Measurements from ENCODE around the gene PARP14. TPM values are rescaled to one million over a fixed set of nuclear protein-coding genes. Genes with fewer than 3 reads are reported as not detected.

PARP14 gene
- total RNA-seq, 2 experiments from 2014 or later: 29.0 to 31.6 TPM

DNA sequence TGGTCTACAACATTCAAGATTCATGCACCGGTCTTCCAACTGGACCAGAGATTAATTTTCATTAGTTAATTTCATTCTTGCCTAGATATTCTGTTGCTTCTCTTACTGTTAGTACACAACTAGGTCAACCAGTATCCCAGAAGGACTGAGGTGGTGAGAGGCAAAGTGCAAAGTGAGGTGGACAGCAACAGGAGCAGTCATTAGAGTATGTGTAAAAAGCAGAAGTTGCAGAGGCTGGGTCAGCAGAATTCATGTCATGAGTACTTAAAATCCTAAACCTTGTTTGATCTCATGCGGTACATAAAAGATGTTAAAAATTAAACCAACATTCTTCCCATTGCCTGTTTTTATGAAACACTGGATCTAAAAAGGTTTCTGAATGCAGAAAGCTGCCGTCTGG is 46.7 kb downstream of the PARP14 start:
- Mint-ChIP-seq H3K9me3 (peaks cover 2% of the 10 kb centered on the region), H3K27ac (no peak overlapping the region), H3K4me3 (no peak overlapping the region), H3K4me1 (ENCODE audit: low read depth) (no peaks in the 10 kb centered on the region), H3K27me3 (no peaks in the 10 kb centered on the region), H3K36me3 (ENCODE audit: low read depth) (peaks cover 66% of the 10 kb centered on the region)
- Histone ChIP-seq H3K9me3 (ENCODE audit: control insufficient read depth in 1 of 2, insufficient read depth in 1 of 2, low read length in 2 of 2) (peaks cover 0 to 6% of the 10 kb centered on the region in 2 experiments), H3K4me3 (ENCODE audit: low read length) (no peak overlapping the region), H3K4me1 (ENCODE audit: insufficient read depth, low read length) (no peaks in the 10 kb centered on the region), H3K36me3 (ENCODE audit: insufficient read depth, low read length) (peaks cover 13% of the 10 kb centered on the region), H3K27ac (ENCODE audit: low read depth in 1 of 2, low read length in 2 of 2) (no peak overlapping the region), H3K27me3 (ENCODE audit: control insufficient read depth in 1 of 2, insufficient read depth in 2 of 2, low read length in 2 of 2) (no peaks in the 10 kb centered on the region)
- ChIA-PET CTCF (no interaction called here), POLR2A (interaction anchor here (1.0 kb wide), 1 partner anchor 17 kb away, joined by 3 read pairs; no protein-coding TSS in a partner anchor)
- ATAC-seq (ENCODE audit: poor library complexity) (no peak), DNase-seq (no peak)
- no peak for TF ChIP-seq CTCF (IDR thresholded peaks at IDR 0.05)
- intact Hi-C loops (cut with DNase I, micrococcal nuclease): no loop called here

- no peak overlapping the region for H3K4me3 Mint-ChIP-seq
Observed at GRCh38 chr3:122727766-122728165, 47.1 kb downstream of the PARP14 start.

GRCh38 chr3:122728186-122728585 is 47.5 kb downstream of the PARP14 start:
- TF ChIP-seq CTCF (IDR thresholded peaks at IDR 0.05): no peak
- Mint-ChIP-seq H3K36me3 (ENCODE audit: low read depth) (peaks cover 57% of the 10 kb centered on the region), H3K9me3 (peaks cover 2% of the 10 kb centered on the region), H3K4me1 (ENCODE audit: low read depth) (no peaks in the 10 kb centered on the region), H3K27me3 (no peaks in the 10 kb centered on the region), H3K27ac (no peak overlapping the region), H3K4me3 (no peak overlapping the region)
- DNase-seq: no peak
- Histone ChIP-seq H3K9me3 (ENCODE audit: control insufficient read depth in 1 of 2, insufficient read depth in 1 of 2, low read length in 2 of 2) (peaks cover 0 to 6% of the 10 kb centered on the region in 2 experiments), H3K27ac (ENCODE audit: low read depth in 1 of 2, low read length in 2 of 2) (no peak overlapping the region), H3K4me1 (ENCODE audit: insufficient read depth, low read length) (no peaks in the 10 kb centered on the region), H3K27me3 (ENCODE audit: control insufficient read depth in 1 of 2, insufficient read depth in 2 of 2, low read length in 2 of 2) (no peaks in the 10 kb centered on the region), H3K36me3 (ENCODE audit: insufficient read depth, low read length) (peaks cover 11% of the 10 kb centered on the region), H3K4me3 (ENCODE audit: low read length) (no peak overlapping the region)
- intact Hi-C loops (cut with DNase I, micrococcal nuclease): no loop called here
- no peak for ATAC-seq (ENCODE audit: poor library complexity)
- ChIA-PET POLR2A (interaction anchor here (1.0 kb wide), 1 partner anchor 16 kb away, joined by 3 read pairs; no protein-coding TSS in a partner anchor), CTCF (no interaction called here)

More at GRCh38 chr3:122727766-122728165, 47.1 kb downstream of the PARP14 start:
- Mint-ChIP-seq H3K27me3 (no peaks in the 10 kb centered on the region), H3K36me3 (ENCODE audit: low read depth) (peaks cover 61% of the 10 kb centered on the region), H3K4me1 (ENCODE audit: low read depth) (no peaks in the 10 kb centered on the region), H3K9me3 (peaks cover 2% of the 10 kb centered on the region), H3K27ac (no peak overlapping the region)
- H3K4me3 ChIP-seq (ENCODE audit: low read length): no peak overlapping the region
- H3K27ac ChIP-seq (ENCODE audit: low read depth in 1 of 2, low read length in 2 of 2): no peak overlapping the region
- H3K9me3 ChIP-seq (ENCODE audit: control insufficient read depth in 1 of 2, insufficient read depth in 1 of 2, low read length in 2 of 2): peaks cover 0 to 6% of the 10 kb centered on the region in 2 experiments
- no peak for ATAC-seq (ENCODE audit: poor library complexity)
- TF ChIP-seq CTCF (IDR thresholded peaks at IDR 0.05): no peak
- intact Hi-C loops (cut with DNase I, micrococcal nuclease): no loop called here
- ChIA-PET POLR2A (interaction anchor here (1.0 kb wide), 1 partner anchor 16 kb away, joined by 3 read pairs; no protein-coding TSS in a partner anchor), CTCF (no interaction called here)
- DNase-seq: no peak
- H3K4me1 ChIP-seq (ENCODE audit: insufficient read depth, low read length): no peaks in the 10 kb centered on the region
- H3K27me3 ChIP-seq (ENCODE audit: control insufficient read depth in 1 of 2, insufficient read depth in 2 of 2, low read length in 2 of 2): no peaks in the 10 kb centered on the region
- peaks cover 11% of the 10 kb centered on the region for H3K36me3 ChIP-seq (ENCODE audit: insufficient read depth, low read length)
